Loucy (cell line): Measurements from ENCODE around the gene MTURN.

Experiments
- CTCF ChIP-seq: fragments of 200-600 bp; sonication (generic); conservative IDR thresholded peaks from 2 replicates; pipeline ENCODE4 v1.5.1; 2014; ENCODE audit warnings: mild to moderate bottlenecking, antibody characterized with exemption, low read length
- EZH2phosphoT487 ChIP-seq: fragments of 200-600 bp; IDR thresholded peaks from 2 replicates; pipeline ENCODE4 v1.6.1; 2018; ENCODE audit warnings: antibody characterized with exemption, mild to moderate bottlenecking, moderate library complexity, borderline replicate concordance

DNA sequence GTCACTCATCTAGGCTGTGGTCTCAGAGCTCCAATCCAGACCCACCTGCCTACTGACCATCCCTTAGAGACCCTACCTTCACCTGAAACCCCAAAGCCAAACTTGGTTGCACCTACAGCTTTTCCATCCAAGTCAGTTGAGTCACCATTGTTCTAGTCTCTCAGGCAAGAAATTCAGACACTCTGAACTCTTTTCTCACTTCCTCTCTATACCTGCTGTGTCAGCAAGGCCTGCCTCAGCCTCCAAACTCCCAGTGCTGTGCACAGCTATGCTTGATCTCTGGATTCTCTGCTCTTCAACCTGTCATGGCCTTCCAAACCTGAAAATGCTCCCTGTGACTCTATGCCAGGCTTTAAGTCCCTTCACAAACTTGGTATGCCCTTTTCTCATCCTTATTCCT, 47.4 kb upstream of the MTURN start:
- TF ChIP-seq CTCF: no peak
- no peak for TF ChIP-seq EZH2phosphoT487
